Stimulated activated CD4-positive, alpha-beta T cell treated with anti-CD3 and anti-CD28 coated beads, TNF-alpha, amount 100 ng/mL, for 48 hours (primary cell): ENCODE results near the gene COG5.

Experiments used
- DNase-seq, 3 donors: peaks; one replicate each; pipeline ENCODE4 v3.0.0-alpha.2; 2020; ENCODE audit warnings: low read depth in 3 of 3

The COG5 gene

DNA sequence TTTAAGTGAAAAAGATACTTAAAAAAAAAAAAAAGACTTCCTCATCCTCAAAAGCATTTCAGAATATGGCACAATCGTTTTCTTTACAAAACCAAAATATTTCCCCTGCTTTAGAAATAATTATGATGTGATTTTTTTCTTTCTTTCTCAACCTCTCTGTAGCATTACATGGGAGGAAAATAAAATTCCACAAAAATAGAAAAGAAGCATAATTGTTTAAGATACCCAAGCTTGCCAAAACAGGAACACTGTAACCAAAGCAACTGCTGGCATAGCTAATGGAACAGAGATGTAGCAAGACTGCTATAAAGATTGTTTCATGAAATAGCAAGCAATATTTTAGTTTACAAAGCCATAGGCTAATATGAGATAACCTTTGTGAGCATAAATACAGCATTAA is 169.4 kb downstream of the COG5 start:
- no peak for DNase-seq

DNA sequence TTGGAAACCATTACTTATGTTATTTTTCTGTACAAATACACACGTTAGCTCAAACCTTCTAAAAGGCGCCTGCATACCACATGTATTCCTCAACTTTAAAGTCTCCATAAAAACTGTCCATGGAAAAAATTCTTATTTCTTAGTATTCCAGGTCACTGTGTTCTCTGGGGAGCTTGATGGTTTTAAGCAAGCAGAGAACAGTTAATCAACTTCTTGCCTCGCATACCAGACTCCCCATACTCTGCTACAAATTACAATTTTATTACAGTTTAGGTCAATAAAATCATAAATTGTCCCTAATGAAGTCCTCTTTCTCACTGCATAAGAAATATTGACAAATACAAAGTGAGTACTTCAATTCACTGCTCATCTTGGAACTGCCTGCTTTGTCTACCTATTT is 170.9 kb downstream of the COG5 start:
- no peak for DNase-seq

DNA sequence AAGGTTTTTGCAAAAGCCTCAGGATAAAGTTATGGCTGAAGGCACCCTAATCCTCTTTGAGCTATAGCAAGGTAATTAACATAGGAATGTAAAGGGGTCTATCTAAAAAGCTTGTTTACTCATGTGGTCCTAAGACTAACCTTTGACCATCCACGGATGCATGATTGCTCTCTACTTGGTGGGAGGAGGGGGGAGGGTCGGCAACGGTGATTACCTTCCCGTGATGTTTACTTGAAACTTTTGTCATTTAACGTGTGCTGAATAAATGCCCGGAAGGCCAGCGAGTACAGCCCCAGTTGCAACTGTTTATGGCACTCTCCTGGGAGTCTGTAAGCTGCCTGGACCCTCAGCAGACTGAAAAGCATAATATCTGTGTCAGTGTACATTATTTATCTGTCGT is 172.8 kb downstream of the COG5 start:
- no peak for DNase-seq

DNA sequence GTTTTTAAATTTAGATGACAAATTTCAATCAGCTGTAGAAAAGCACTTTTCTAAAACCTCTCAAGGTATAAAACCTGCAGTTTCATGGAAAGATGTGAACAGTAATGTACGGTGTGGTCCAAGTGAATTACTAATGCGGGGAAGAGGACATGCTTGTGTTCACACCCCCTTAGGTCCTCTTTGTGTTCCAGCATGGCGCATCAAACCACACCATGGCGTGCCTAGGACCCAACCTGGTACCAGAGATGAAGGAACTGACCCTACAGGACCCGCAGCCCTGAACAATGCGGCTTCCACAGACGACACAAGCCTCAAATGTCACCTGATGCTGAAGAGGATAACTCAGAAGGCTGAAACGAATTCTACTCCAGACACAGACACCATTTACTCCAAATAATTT is 175.1 kb downstream of the COG5 start:
- DNase-seq = no peak

DNA sequence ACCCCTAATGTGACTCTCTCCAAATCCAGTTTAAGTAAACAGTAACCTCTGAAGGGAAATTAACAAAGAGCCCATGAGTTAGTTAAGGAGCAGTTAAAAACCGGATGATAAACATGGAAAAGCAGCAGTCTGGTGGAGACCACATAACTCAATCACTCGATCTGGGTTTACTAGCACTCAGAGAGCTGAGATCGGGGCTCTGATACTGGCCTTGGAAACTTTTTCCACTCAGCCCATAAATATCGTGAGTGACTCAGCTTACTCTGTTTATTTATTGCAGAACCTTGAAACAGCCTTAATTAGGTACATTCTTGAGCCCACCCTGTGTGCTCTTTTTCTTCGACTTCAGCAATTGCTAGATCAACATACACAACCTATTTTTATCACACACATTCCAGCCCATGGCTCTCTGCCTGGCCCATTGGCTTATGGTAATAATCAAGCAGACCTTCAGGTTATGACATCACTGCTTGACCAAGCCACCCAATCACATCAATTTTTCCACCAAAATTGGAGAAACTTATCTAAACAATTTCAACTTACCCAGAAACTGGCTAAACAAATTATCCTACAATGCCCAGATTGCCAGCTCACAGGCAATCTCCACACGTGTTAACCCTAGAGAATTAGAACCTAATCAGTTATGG is 176.0 kb downstream of the COG5 start:
- no peak for DNase-seq

DNA sequence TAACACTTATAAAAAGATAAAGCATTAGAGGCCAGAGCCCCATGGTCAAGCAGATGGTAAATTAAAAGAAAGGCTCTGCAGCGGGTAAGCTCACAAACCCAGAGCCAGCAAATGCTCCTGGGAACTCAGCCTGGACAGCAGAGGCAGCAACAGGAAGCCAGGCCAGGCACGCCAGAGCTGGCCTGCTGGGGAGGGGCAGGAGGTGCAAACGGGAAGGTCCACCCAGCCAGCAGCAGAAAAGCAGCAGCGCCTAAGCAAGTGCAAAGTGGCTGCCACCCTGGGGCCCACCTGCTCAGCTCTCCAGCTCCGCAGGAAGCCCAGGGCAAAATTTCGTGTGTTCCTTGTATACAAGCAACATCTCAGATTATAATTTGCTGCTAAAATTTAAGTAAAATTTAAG is 176.6 kb downstream of the COG5 start:
- no peak for DNase-seq

DNA sequence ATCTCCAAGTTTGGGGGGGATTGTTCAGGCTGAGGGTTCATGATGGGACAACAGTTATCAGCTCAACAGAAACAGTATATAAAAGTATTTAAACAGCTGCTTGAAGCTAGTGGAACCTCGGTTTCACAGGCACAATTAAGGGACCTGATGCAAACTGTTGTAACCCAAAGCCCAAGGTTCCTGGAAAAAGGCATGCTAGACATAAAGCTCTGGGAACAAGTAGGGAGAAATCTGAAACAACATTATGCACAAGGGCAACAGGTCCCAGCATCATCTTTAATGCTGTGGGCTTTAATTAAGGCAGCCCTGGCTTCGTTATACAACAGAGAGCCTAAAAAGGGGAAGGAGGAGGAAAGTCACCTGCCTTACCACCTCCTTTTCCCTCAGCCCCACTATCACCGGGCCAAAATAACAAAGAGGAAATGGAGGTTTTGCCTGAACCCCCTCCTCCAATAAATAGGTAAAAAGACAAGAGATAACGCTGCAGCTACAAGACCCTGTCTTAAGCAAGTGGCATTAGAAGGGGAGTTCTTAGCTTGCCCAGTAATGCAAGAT is 177.1 kb downstream of the COG5 start:
- no peak for DNase-seq

DNA sequence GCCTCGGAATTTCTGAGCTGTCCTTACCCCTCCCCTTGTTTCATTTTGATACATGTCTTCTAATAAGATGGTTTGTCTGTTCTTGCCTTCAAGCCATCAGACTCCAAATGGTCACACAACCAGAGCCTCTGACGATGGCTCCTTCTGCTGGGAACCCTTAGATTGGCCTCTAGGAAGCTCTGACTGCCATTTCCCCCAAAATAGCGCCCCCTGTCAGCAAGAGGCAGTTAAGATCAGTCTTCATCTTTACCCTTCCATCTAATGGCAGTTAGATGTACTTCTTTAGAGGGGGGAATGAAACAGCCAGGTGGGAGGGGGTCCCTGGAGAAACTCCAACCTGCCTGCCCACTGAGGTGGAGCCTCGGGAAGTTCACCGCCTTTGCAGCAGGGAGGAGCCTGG is 179.7 kb downstream of the COG5 start:
- DNase-seq = no peak

DNA sequence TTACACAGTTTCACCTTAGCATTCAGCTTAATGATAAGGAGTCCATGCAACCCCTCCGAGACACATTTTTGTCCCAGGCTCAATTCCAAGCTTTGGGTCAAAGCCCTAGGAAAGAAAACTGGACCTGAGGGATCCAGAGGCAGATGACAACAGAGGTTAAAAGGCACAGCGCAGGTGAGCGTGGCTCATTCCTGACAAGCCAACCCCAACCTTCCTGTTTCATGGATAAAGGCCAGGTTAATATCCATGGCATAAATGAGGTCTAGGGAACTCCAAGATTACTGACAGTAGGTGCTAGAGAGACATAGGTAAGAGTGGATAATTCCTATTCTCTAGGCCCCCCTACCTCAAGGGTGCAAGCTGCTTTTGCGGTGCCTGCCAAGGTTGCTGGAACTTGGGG is 180.5 kb downstream of the COG5 start:
- DNase-seq = no peak

DNA sequence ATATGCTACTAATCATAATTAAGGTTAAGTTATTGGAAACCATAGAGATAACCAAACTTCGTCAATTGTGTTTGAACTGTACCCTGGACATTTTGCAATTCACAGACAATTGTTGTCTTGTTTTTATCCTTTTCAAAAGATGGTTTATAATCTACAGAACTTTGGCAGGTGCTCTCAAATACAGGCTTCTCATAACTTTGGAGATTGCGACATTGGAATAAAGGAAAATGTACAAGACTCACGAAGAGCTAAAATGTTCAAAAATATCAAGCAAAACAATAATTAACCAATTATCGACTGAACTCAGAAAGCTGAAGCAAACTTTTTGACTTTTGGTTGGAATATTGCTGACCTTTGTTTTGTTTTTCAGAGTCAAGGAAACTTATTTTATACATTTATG is 182.3 kb downstream of the COG5 start:
- DNase-seq = no peak

DNA sequence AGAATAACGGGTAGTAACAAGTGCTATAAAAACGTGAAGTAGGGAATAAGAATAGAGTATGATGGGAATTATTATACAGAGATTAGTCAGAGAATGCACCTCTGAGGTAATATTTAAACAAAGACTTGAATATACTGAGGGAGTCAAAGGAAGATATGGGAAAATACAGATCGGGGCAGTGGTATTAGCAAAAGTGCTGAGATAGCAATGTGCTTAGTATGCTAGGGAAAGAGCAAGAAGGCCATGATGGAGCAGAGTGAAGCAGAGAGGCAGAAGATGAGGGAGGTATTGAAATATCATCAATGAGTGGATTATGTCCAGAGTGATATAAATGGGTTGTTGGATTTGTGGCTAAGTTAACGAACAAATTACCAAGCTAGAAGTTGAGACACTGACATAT is 190.4 kb downstream of the COG5 start:
- DNase-seq = no peak

DNA sequence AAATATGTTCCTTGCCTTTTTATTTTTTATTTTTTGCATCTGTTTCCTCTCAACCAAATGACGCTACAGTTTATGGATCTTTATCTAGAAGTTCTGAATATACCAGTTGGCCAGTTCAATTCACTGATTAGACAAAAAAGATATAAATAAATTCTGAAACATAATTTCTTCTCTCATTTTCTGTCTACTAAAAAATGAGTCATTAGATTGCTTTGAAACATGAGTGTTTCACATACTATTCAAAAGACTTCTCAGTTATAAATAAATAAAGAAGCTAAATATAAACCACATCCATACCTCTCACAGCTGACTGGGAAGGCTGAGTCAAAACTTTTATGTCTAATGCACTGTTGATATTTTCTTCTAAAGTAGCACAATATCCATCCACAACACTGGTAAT is 191.4 kb downstream of the COG5 start:
- DNase-seq = no peak

DNA sequence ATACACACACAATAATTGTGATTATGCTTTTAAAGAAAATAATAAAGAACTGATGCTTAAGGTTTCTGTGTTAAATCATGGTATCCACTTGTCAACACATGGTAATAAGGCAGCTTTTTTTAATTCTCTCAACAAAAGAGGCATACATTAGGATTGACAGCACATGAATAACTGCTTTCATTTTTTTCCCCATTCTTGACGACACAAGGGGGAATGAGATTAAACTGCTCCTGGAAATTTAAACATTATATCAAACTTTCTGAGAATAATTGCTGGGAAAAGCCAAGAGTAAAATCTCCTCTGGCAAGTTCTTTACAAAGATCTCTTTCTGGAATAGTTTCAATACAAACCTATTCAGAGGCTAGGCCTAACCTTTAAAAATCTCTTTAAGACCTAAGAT is 192.9 kb downstream of the COG5 start:
- DNase-seq = no peak

DNA sequence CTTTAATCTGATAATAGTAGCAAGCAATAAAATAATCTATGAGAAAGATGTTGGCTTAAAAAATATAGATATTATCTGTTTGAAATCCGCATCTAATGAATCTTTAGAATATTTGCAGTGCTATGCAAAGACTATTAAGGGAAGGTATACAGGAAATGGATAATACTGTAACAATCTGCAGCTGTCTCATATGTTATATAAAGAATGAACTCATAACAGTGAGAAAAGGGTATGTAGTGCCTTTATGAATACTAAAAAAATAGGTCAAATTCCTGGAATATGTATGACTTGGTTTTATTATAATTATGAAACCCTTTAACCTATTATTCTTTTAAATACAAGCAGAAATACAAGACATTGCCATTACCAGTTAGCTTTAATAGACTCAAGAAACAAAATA is 198.9 kb downstream of the COG5 start:
- DNase-seq = no peak

DNA sequence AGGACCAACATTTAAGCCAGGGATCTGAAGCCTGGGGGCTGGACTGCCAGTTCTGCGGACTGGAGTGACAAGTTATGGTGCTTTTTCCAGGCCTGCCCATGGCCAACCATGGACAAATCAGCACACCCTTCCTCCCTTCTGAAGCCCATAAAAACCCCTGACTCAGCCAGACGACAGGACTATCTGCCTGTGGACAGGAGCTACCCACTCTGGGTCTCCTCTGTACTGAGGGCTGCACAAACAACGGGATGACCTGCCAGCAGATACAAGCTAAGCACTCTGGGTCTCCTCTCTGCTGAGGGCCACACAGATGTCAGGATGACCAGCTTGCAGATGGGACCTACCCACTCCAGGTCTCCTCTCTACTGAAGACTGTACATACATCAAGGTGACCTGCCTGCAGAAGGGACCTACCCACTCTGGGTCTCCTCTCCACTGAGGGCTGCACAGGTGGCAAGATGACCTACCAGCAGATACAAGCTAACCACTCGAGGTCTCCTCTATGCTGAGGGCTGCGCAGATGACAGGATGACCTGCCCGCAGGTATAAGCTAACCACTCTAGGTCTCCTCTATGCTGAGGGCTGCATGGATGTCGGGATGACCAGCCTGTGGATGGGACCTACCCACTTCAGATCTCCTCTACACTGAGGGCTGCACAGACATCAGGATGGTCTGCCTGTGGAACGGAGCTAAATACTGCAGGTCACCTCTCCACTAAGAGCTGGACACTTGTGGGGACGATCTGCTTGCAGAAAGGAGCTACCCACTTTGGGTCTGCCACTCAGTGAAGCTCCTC is 204.0 kb downstream of the COG5 start:
- DNase-seq = no peak

DNA sequence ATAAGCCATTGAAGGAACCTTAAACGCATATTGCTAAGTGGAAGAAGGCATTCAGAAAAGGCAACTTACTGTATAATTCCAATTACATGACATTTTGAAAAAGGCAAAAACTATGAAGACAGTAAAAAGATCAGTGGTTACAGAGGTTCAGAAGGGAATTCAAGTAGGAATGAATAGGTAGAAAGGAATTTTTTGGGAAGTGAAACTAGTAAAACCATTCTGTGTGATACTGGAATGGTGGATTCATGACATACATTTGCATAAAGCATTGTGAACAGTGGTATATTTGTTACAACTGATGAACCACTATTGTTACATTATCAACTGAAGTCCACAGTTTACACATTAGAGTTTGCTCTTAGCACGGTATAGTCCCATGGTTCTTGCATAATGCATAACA is 208.1 kb downstream of the COG5 start:
- DNase-seq = no peak

DNA sequence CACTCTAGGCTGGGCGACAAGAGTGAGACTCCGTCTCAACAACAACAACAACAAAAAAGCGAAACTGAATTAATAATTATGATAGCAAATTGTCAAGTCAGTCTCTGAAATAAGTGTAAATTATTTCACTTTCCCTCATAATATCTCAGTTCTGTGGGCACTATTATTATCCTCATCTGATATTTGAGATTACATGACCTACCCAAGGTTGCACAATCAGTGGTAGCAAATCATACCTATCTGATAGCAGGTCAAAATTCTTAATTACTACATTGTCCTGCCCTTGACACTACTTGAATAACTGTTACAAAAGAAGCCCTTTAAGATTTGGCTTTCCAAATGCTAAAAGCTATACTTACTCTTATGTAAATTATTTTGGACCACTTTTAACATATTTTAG is 209.1 kb downstream of the COG5 start:
- no peak for DNase-seq

DNA sequence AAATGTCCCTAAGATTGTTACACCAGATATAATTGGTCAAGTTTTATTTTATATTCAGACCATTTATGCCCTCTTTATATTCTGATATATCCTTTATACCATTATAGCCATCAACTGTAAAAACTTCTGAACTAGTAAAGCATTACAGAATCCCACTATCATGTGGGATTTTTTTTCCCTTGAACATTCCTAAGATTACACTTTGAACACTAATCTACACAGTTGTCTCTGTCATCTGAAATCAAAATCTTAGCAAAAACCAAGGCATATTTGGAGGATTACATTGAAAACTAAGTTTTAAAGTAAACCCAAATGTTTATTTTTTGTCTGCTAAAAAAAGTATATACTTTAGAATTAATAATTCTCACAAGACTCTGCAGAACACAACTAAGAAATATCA is 210.0 kb downstream of the COG5 start:
- no peak for DNase-seq

DNA sequence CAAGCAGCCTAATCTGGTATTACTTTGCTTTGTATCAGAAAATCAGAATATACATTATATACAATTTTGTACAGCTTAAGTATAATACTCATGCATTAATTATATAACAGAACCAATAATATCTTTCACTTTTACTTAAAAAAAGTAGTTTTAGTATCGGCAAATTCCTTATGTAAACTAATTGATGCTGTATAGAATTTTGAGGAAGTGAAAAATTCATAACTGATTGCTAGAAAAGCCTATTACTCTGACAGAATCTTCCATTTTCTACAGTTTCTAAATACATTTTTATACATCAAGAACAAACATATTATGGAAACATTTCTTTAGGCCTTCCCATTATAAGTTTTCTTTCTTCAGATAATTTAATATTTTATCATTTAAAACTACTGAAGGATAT is 217.8 kb downstream of the COG5 start:
- DNase-seq = no peak

DNA sequence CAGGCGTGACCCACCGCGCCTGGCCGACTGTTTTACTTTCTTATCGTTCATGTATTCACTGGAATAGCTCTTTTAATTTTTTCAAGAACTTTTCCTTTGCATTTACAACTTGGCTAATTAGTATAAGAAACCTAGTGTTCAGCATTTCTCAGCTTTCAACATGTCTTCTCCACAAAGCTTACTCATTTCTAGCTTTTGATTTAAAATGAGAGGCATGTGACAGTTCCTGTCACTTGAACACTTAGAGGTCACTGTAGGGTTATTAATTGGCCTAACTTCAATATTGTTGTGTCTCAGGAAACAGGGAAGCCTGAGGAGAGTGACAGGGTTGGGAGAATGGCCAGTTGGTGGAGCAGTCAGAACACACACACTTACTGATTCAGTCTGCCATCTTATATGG is 218.9 kb downstream of the COG5 start:
- no peak for DNase-seq

DNA sequence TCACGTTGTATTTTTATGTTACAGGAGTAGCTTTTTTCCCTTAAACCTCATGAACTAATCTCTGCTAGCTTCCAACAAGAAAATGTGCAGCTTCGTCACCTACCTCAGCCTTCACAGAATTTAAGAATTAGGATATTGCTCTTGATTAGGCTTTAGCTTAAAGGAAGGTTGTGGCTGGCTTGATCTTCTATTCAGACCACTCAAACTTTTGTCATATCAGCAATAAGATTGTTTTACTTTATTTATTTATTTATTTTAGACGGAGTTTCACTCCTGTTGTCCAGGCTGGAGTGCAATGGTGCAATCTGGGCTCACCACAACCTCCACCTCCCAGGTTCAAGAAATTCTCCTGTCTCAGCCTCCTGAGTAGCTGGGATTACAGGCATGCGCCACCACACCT is 219.4 kb downstream of the COG5 start:
- DNase-seq = no peak

DNA sequence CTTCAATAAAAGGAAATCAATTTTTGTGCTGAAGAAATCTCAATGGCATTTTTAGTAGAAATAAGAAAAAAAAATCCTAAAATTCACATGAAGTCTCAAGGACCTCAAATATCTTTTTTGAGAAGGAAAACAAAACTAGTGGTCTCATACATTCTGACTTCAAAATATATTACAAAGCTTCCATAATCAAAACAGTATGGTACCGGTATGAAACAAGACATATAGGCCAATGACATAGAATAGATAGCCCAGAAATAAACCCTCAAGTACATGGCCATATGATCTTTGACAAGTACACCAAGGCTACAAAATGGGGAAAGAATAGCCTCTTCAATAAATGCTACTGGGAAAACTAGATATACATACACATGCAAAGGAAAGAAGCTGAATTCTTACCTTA is 225.6 kb downstream of the COG5 start:
- DNase-seq = no peak

DNA sequence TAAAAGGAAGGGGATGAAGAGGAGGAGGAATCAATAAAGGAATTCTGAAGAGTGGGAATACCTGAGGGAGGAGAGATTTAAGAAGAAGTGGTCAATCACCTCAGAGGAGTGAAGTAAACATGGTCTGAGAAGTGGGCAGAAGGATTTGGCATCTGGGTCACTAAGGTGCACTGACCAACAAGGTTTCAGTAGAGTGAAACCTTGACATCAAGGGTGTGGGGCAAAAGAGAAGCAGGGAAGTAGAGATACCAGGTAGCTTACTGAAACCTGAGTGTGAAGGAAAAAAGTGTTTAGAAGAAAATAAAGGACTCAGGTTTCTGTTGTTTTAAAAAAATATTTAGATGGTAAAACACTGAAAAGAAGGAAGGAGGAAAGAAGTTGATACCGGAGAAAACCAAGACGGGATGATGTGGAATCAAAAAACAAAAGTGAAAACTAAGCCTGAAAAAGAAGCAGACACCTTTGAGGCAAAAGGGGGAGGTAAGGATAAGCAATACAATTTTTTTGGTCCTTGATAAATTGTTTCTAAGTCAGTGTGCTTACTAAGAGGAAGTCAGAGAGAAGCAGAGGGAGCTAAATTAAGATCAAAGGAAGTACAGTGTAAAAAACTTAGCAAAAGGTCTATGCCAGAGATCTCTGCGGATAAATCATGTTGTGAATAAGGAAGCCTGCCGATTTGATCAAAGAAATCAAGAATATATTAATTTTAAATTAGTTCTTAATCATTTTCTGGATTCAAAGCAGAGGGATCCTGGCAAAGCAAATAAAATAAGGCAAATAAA is 231.0 kb downstream of the COG5 start:
- no peak for DNase-seq
